ENCODE data around the gene SYNDIG1. TPM values are rescaled to one million over a fixed set of nuclear protein-coding genes. Genes with fewer than 3 reads are reported as not detected.

SYNDIG1 gene
- total and polyA plus RNA-seq, 2 of the 4 experiments (the other 2 are of a cell fraction): not detected

- POLR2A ChIA-PET (ENCODE audit: unreplicated experiment): no interaction called here
- Histone ChIP-seq H2BK5ac (ENCODE audit: low read depth, low read length, poor library complexity, severe bottlenecking) (no peak overlapping the region), H2AK9ac (replicated peaks; ENCODE audit: low read depth, low read length, poor library complexity) (no peak overlapping the region), H3K9ac (ENCODE audit: low read depth, low read length) (no peak overlapping the region), H3K4ac (ENCODE audit: low read depth, low read length) (no peak overlapping the region), H3K14ac (replicated peaks; ENCODE audit: low read depth, low read length) (no peak overlapping the region), H3K4me1 (ENCODE audit: control insufficient read depth, insufficient read depth, low read length) (peaks cover 7% of the 10 kb centered on the region), H3K9me1 (ENCODE audit: insufficient read depth, low read length) (peaks cover 2% of the 10 kb centered on the region; the same call in 1 of the 2 replicates), H2AK5ac (ENCODE audit: low read depth, low read length) (no peak overlapping the region), H3K9me3 (ENCODE audit: control insufficient read depth, insufficient read depth, low read length) (no peaks in the 10 kb centered on the region), H2BK120ac (ENCODE audit: low read depth, low read length) (no peak overlapping the region), H4K91ac (ENCODE audit: insufficient read depth, low read depth, low read length) (no peak overlapping the region), H3K27ac (ENCODE audit: insufficient read depth, low read length) (no peak overlapping the region), H3K23ac (ENCODE audit: low read depth, low read length) (no peak overlapping the region), H3K36me3 (ENCODE audit: control insufficient read depth, insufficient read depth, low read length) (no peaks in the 10 kb centered on the region), H2AFZ (replicated peaks; ENCODE audit: low read length, poor library complexity) (no peak overlapping the region), H4K20me1 (ENCODE audit: insufficient read depth, low read length) (no peaks in the 10 kb centered on the region), H3K4me3 (ENCODE audit: insufficient read depth, low read depth, low read length) (no peak overlapping the region), H4K5ac (ENCODE audit: low read depth, low read length) (no peak overlapping the region), H3K4me2 (ENCODE audit: low read depth, low read length) (no peak overlapping the region), H2BK20ac (ENCODE audit: low read depth, low read length) (peak overlapping the region; percentile 6; the same call in 1 of the 2 replicates), H3K18ac (ENCODE audit: low read depth, low read length) (no peak overlapping the region), H3K27me3 (ENCODE audit: control insufficient read depth, insufficient read depth, low read length) (no peaks in the 10 kb centered on the region; the same call in 1 of the 2 replicates), H3K79me1 (ENCODE audit: low read depth in 1 of 2, low read length in 2 of 2) (no peaks in the 10 kb centered on the region), H4K8ac (ENCODE audit: low read depth in 2 of 2, low read length in 2 of 2) (no peak overlapping the region), H2BK15ac (ENCODE audit: low read depth, low read length) (no peak overlapping the region), H3K56ac (ENCODE audit: extremely low read depth, insufficient read depth, low read length) (no peak overlapping the region)
- in situ Hi-C loops (cut with MboI; ENCODE audit: low sequenced_read_pairs): loop anchor here (25.0 kb wide), 1 partner anchor 754 kb away; the partner anchor contains the start of gene ABHD12
- TF ChIP-seq RCOR1 (IDR thresholded peaks at IDR 0.05; ENCODE audit: insufficient replicate concordance, low read length) (no peak), FOS (IDR thresholded peaks at IDR 0.05; ENCODE audit: low read depth, low read length) (no peak), BHLHE40 (IDR thresholded peaks at IDR 0.05; ENCODE audit: low read depth, low read length) (no peak), USF2 (IDR thresholded peaks at IDR 0.05; ENCODE audit: low read depth, low read length) (no peak), CEBPB (IDR thresholded peaks at IDR 0.05; ENCODE audit: low read depth, low read length) (no peak), MXI1 (IDR thresholded peaks at IDR 0.05; ENCODE audit: borderline replicate concordance, low read depth, low read length) (no peak)
- dilution Hi-C loops (cut with HindIII; ENCODE audit: low sequenced_read_pairs, unreplicated experiment): no loop called here
- ATAC-seq (ENCODE audit: low read depth) (no peak), DNase-seq (no peak)
- WGBS, 2 experiments (ENCODE audit: extremely low coverage in 2 of 2, insufficient read length in 1 of 2): 98% methylated on average over 7 of the region's 12 CpGs; no CpG with 5 or more reads in 1 of the 2 experiments
- intact Hi-C loops (cut with micrococcal nuclease): no loop called here
- CTCF ChIA-PET: no interaction called here
- no TSS peak for BruUV-seq (replicated peaks)
Observed at GRCh38 chr20:24633026-24633425, 163.6 kb downstream of the SYNDIG1 start.

Measured in IMR-90 (cell line).